Ishikawa (cell line): ENCODE results near the gene AGRP.

Experiments used
- CEBPB ChIP-seq: IDR thresholded peaks from 2 replicates; pipeline ENCODE4 v1.6.1; 2012
- CREB1 ChIP-seq: IDR thresholded peaks from 2 replicates; pipeline ENCODE4 v1.6.1; 2012; ENCODE audit warnings: low read depth
- EGR1 ChIP-seq: IDR thresholded peaks from 2 replicates; pipeline ENCODE4 v1.6.1; 2012
- EP300 ChIP-seq: IDR thresholded peaks from 2 replicates; pipeline ENCODE4 v1.6.1; 2012; ENCODE audit warnings: borderline replicate concordance
- FOXM1 ChIP-seq: IDR thresholded peaks from 2 replicates; pipeline ENCODE4 v1.6.1; 2012; ENCODE audit warnings: low read depth, borderline replicate concordance
- NFIC ChIP-seq: IDR thresholded peaks from 2 replicates; pipeline ENCODE4 v1.6.1; 2012
- RAD21 ChIP-seq: IDR thresholded peaks from 2 replicates; pipeline ENCODE4 v1.6.1; 2012; ENCODE audit warnings: low read depth
- TAF1 ChIP-seq: IDR thresholded peaks from 2 replicates; pipeline ENCODE4 v1.6.1; 2012; ENCODE audit warnings: low read depth, mild to moderate bottlenecking
- TCF12 ChIP-seq: IDR thresholded peaks from 2 replicates; pipeline ENCODE4 v1.6.1; 2012; ENCODE audit warnings: low read depth
- TEAD4 ChIP-seq: IDR thresholded peaks from 2 replicates; pipeline ENCODE4 v1.6.1; 2012
- YY1 ChIP-seq: IDR thresholded peaks from 2 replicates; pipeline ENCODE4 v1.6.1; 2012; ENCODE audit warnings: low read depth
- ZBTB7A ChIP-seq: IDR thresholded peaks from 2 replicates; pipeline ENCODE4 v1.6.1; 2012; ENCODE audit warnings: low read depth
- TF ChIP-seq, protein P1 (sequence below): IDR thresholded peaks from 2 replicates; pipeline ENCODE4 v1.6.1; 2012
- TF ChIP-seq, protein P2 (sequence below): IDR thresholded peaks from 2 replicates; pipeline ENCODE4 v1.6.1; 2012
- TF ChIP-seq, protein P3 (sequence below): IDR thresholded peaks from 2 replicates; pipeline ENCODE4 v1.6.1; 2012; ENCODE audit warnings: low read depth, mild to moderate bottlenecking

Gene AGRP

DNA sequence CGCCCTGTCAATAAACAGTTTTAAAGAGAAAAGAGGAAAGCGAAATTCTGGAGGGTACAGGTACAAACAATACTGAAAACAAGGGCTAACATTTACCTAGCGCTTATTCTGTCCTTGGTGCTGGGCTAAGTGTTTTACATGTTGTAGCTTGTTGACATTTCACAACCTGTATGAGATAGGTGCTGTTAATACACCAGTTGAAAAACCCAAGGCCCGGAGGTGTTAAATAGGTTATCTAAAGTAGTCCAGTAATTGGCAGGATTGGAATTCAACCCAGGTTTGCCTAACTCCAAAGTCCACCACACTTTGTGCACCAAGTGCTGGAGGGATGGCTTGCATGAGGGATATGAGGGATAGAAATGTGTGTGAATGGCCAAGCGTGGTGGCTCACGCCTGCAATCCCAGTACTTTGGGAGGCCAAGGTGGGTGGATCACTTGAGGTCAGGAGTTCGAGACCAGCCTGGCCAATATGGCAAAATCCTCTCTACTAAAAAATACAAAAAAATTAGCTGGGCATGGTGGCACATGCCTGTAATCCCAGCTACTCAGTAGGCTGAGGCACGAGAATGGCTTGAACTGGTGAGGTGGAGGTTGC is 5.3 kb downstream of the AGRP start:
- TF ChIP-seq TEAD4 (no peak), YY1 (no peak), NFIC (no peak), EGR1 (no peak), FOXM1 (no peak), ZBTB7A (no peak), CREB1 (no peak), TCF12 (no peak), RAD21 (no peak), CEBPB (no peak), TAF1 (no peak), EP300 (no peak)
- TF ChIP-seq, protein P1, sequence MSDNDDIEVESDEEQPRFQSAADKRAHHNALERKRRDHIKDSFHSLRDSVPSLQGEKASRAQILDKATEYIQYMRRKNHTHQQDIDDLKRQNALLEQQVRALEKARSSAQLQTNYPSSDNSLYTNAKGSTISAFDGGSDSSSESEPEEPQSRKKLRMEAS: no peak
- TF ChIP-seq, protein P2, sequence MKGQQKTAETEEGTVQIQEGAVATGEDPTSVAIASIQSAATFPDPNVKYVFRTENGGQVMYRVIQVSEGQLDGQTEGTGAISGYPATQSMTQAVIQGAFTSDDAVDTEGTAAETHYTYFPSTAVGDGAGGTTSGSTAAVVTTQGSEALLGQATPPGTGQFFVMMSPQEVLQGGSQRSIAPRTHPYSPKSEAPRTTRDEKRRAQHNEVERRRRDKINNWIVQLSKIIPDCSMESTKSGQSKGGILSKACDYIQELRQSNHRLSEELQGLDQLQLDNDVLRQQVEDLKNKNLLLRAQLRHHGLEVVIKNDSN: no peak
- TF ChIP-seq, protein P3, sequence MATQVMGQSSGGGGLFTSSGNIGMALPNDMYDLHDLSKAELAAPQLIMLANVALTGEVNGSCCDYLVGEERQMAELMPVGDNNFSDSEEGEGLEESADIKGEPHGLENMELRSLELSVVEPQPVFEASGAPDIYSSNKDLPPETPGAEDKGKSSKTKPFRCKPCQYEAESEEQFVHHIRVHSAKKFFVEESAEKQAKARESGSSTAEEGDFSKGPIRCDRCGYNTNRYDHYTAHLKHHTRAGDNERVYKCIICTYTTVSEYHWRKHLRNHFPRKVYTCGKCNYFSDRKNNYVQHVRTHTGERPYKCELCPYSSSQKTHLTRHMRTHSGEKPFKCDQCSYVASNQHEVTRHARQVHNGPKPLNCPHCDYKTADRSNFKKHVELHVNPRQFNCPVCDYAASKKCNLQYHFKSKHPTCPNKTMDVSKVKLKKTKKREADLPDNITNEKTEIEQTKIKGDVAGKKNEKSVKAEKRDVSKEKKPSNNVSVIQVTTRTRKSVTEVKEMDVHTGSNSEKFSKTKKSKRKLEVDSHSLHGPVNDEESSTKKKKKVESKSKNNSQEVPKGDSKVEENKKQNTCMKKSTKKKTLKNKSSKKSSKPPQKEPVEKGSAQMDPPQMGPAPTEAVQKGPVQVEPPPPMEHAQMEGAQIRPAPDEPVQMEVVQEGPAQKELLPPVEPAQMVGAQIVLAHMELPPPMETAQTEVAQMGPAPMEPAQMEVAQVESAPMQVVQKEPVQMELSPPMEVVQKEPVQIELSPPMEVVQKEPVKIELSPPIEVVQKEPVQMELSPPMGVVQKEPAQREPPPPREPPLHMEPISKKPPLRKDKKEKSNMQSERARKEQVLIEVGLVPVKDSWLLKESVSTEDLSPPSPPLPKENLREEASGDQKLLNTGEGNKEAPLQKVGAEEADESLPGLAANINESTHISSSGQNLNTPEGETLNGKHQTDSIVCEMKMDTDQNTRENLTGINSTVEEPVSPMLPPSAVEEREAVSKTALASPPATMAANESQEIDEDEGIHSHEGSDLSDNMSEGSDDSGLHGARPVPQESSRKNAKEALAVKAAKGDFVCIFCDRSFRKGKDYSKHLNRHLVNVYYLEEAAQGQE: no peak

DNA sequence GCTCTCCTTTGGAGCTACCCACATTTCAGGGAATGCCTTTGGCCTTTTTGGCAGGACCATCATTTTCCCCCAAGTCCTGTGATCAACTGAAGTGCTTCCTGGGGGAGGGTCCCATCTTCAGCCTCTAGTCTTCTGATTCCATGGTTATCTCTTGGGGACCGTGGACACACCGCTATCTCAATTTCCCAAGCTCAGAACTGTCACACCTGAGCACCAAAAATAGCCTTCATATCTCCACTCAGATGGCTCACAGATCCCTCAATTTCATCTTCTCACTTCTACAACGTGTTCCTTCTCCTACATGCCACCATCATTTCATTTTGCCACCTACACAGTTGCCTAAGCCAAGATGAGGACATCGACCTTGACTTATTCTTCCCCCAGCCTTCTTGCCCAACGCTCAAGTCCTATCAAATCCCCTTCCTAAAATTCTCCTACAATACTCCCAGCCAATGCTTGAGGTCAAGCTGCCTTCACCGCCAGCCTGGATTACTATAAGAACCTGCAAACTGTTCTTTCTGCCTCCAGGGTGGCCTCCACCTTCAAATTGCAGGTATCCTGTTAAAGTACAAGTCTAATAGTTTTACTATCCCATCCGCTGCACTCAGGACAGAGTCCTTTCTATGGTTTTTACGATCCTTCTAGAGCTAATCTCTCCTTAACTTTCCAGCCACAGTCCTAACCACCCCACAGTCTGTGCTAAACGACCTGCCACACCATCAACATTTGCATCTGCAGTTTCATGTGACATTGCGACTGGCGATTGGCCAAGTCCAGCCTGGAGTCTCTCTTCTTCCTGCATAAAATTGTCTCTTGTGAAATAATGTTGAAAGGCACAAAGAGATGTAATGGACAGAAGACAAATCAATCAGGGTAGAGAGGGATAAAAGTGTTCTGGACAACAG is 8.5 kb downstream of the AGRP start:
- TF ChIP-seq FOXM1: no peak
- no peak for TF ChIP-seq CREB1
- no peak for TF ChIP-seq TEAD4
- TF ChIP-seq, protein P3: no peak
- TF ChIP-seq, protein P2: no peak

DNA sequence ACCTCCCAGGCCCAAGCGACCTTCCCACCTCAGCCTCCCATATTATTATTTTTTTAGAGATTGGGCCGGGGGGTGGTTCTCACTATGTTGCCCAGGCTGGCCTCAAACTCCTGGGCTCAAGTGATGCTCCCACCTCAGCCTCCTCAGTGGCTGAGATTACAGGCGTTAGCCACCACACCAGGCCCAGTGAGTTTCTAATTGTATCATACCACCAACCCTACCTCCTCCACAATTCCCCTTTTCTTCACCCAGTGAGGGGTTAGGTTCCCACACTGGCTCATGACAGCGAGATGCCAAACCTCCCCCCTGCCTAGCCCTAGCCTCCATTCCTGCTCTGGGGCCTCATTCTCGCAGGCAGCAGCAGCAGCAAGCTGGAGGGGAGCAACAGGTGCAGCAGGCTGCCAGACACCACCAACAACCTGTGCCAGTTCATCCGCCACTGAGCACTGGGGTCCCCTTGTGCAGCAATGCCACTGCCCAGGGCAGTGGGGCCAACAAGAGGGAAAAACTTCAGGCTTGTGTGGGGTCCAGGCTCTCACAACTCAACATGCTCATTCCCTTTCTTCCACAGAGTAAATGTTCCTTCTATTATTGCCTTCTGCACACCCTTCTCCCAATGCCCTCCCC is 11.5 kb downstream of the AGRP start:
- TF ChIP-seq, protein P1: no peak
- no peak for TF ChIP-seq TEAD4
- TF ChIP-seq EGR1: no peak
- TF ChIP-seq TCF12: no peak
- TF ChIP-seq, protein P2: no peak
- no peak for TF ChIP-seq ZBTB7A
- TF ChIP-seq TAF1: no peak
- no peak for TF ChIP-seq YY1
- TF ChIP-seq NFIC: no peak
- TF ChIP-seq CREB1: no peak
- no peak for TF ChIP-seq CEBPB
- no peak for TF ChIP-seq RAD21
- TF ChIP-seq FOXM1: no peak
- TF ChIP-seq, protein P3: no peak
